Measurements from ENCODE around the gene ADGRG4. TPM values are rescaled to one million over a fixed set of nuclear protein-coding genes. Genes with fewer than 3 reads are reported as not detected.
"Not testable (repeated sequence)": the region's sequence is repeated elsewhere in the genome, so short reads cannot be mapped to it uniquely, and the experiment has no call there.

The ADGRG4 gene, protein sequence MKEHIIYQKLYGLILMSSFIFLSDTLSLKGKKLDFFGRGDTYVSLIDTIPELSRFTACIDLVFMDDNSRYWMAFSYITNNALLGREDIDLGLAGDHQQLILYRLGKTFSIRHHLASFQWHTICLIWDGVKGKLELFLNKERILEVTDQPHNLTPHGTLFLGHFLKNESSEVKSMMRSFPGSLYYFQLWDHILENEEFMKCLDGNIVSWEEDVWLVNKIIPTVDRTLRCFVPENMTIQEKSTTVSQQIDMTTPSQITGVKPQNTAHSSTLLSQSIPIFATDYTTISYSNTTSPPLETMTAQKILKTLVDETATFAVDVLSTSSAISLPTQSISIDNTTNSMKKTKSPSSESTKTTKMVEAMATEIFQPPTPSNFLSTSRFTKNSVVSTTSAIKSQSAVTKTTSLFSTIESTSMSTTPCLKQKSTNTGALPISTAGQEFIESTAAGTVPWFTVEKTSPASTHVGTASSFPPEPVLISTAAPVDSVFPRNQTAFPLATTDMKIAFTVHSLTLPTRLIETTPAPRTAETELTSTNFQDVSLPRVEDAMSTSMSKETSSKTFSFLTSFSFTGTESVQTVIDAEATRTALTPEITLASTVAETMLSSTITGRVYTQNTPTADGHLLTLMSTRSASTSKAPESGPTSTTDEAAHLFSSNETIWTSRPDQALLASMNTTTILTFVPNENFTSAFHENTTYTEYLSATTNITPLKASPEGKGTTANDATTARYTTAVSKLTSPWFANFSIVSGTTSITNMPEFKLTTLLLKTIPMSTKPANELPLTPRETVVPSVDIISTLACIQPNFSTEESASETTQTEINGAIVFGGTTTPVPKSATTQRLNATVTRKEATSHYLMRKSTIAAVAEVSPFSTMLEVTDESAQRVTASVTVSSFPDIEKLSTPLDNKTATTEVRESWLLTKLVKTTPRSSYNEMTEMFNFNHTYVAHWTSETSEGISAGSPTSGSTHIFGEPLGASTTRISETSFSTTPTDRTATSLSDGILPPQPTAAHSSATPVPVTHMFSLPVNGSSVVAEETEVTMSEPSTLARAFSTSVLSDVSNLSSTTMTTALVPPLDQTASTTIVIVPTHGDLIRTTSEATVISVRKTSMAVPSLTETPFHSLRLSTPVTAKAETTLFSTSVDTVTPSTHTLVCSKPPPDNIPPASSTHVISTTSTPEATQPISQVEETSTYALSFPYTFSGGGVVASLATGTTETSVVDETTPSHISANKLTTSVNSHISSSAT (N-terminal part only)
- total RNA-seq (not detected), total RNA-seq (0 to 0.11 (median 0) reads per million in 29 experiments)
- not detected for total RNA-seq (2013)

DNA sequence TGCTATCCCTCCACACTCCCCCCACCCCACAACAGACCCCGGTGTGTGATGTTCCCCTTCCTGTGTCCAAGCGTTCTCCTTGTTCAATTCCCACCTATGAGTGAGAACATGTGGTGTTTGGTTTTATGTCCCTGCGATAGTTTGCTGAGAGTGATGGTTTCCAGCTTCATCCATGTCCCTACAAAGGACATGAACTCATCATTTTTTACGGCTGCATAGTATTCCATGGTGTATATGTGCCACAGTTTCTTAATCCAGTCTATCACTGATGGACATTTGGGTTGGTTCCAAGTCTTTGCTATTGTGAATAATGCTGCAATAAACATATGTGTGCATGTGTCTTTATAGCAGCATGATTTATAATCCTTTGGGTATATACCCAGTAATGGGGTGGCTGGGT, at the start of gene ADGRG4:
TSS of gene ADGRG4 (plus strand) at position 243 of the 400 bp plus-strand sequence. CDS start 7,815 bp downstream, outside the sequence.
- H3K4me3 ChIP-seq (ENCODE audit: control insufficient read depth in 1 of 2, extremely low read depth in 1 of 2, low read length in 1 of 2); H3K36me3 ChIP-seq (ENCODE audit: control insufficient read depth in 2 of 2, extremely low read depth in 1 of 2, insufficient read depth in 1 of 2, low read length in 1 of 2); ATAC-seq (replicated peaks in 1 of 4); H3K27ac Mint-ChIP-seq; H3K27me3 ChIP-seq (replicated peaks in 1 of 2; ENCODE audit: control insufficient read depth in 2 of 2, extremely low read depth in 1 of 2, insufficient read depth in 2 of 2, low read length in 1 of 2); H3K9me3 ChIP-seq; POLR2A ChIA-PET; H3K4me1 Mint-ChIP-seq; H3K4me3 Mint-ChIP-seq; DNase-seq; CTCF ChIA-PET; H3K4me1 ChIP-seq (ENCODE audit: control insufficient read depth in 1 of 2, extremely low read depth in 1 of 2, insufficient read depth in 2 of 2, low read length in 2 of 2); H3K36me3 Mint-ChIP-seq; H3K27ac ChIP-seq (ENCODE audit: low read length); H3K9me3 Mint-ChIP-seq: not testable (repeated sequence)
- WGBS (ENCODE audit: insufficient coverage) = no CpG with 5 or more reads among the region's 4 CpGs
- peaks cover 0 to 35% of the 10 kb centered on the region in 2 donors for H3K27me3 Mint-ChIP-seq

DNA sequence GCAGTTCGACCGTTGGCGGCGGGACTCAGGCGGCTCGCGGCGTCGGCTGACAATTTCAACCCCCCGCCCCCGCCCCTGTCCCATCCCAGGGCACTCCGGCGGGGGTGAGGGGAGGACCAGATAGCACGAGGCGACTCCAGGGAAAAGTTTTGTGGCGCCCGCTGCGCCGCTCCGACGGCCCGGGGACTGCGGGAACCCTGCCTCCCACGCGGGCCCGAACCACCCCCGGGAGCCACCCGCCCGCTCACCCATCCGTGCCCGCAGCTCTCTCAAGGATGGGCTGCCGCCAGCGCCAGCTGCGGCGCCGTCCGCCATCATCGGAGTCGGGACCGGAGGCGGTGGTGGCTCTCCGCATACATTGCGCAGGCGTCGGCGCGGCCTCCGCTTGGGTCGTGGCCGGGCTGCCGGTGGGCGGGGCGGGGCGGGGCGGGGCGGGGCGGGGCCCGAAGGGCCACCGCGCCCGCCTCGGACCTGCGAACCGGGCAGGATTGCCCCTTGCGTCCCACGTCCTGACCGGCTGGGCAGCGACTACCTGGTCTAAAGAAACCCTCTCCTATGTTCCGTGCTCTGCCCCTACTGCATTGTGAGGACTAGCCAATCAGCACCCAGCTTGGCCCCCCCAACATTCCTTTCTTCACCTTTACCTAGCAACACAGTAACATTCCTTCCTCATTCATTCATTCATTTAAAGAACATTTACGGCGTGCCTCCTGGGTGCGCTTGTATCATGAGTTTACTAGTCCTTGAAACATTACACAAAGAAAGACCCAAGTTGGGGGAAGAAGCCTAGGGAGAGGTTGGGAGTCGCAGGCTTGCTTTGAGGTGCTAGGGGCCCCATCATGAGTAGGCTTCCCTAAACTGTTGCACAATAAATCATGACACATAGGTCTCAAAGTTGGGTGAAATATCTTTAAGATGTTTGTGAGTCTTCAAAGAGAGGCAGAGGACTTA, 49.4 kb upstream of the ADGRG4 start, which contains the start of gene MAP7D3:
TSS of gene MAP7D3 (minus strand) at position 360 of the 951 bp plus-strand sequence. CDS start at position 318, 42 bp downstream.
- Mint-ChIP-seq H3K36me3 (no peaks in the 10 kb centered on the region), H3K27me3 (peaks cover 0 to 4% of the 10 kb centered on the region in 2 donors), H3K9me3 (no peaks in the 10 kb centered on the region), H3K4me3 (peak within 1 kb of the TSS; percentile 77 to 85 (median 82)), H3K27ac (peak within 1 kb of the TSS; percentile 48 to 76), H3K4me1 (peaks cover 7 to 14% (median 14%) of the 10 kb centered on the region in 3 donors)
- ChIA-PET CTCF (interaction anchor here in 1 of 2 donors (0.7 kb wide), 1 partner anchor 800 kb away, joined by 7 read pairs; no protein-coding TSS in a partner anchor), POLR2A (interaction anchor here in 1 of 2 donors (0.5 to 1.0 kb wide), 2 partner anchors 19 to 21 kb away, joined by 6 to 8 read pairs; no protein-coding TSS in a partner anchor)
- Histone ChIP-seq H3K27me3 (replicated peaks in 1 of 2; ENCODE audit: control insufficient read depth in 2 of 2, extremely low read depth in 1 of 2, insufficient read depth in 2 of 2, low read length in 1 of 2) (no peaks in the 10 kb centered on the region), H3K27ac (ENCODE audit: low read length) (no peak within 1 kb of the TSS), H3K4me3 (ENCODE audit: control insufficient read depth in 1 of 2, extremely low read depth in 1 of 2, low read length in 1 of 2) (peak within 1 kb of the TSS; percentile 47 to 63), H3K4me1 (ENCODE audit: control insufficient read depth in 1 of 2, extremely low read depth in 1 of 2, insufficient read depth in 2 of 2, low read length in 2 of 2) (peaks cover 2 to 11% of the 10 kb centered on the region in 2 experiments), H3K36me3 (ENCODE audit: control insufficient read depth in 2 of 2, extremely low read depth in 1 of 2, insufficient read depth in 1 of 2, low read length in 1 of 2) (no peaks in the 10 kb centered on the region), H3K9me3 (no peaks in the 10 kb centered on the region)
- ATAC-seq (replicated peaks in 1 of 4) = peak; percentile 92 to 94 (median 94)
- 2% methylated on average over 41 of the region's 73 CpGs for WGBS (ENCODE audit: insufficient coverage)
- DNase-seq = peak; percentile 35 to 82 (median 59)

DNA sequence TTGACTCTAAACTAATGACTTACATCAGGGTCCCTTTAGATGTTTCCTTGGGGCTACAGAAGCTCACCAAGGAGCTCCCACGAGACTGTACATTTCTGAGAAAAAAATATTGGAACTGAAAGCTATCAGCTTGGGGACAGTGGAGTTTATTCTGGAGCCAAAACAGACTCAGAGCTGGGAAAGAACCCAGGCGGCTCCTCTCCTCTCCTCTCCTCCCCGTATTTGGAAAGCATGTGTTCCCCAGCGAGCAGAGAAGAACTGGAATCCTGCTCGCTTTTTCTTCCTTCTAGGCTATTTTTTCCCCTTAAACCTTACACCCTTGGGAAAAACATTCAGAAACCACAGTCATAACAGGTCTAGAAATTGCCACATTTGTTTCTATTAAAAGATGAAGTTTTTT, 45.2 kb upstream of the ADGRG4 start:
- no CpG with 5 or more reads among the region's 5 CpGs for WGBS (ENCODE audit: insufficient coverage)

DNA sequence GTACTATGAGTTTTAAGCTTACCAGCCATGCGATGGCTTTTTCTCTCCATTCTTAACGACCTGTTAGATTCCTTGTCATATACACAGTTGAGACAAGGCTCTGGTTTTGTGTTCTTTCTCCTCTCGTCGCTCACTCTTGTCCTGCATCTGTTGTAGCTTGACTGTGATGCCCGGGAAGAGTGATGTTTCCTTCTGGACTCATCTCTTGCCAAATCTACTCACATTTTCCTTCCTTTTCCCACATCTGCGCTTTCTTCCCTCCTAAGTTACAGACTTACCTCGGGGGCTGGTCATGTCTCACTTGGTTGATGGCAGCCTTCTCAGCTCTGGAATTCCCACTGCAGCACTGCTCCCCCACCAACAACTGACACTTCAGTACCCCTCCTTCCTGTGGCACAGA, 44.7 kb upstream of the ADGRG4 start:
- ATAC-seq (replicated peaks in 1 of 4) (no peak), DNase-seq (no peak)
- peaks cover 0 to 7% of the 10 kb centered on the region in 2 donors for H3K27me3 Mint-ChIP-seq
- POLR2A ChIA-PET = no interaction called here
- no peaks in the 10 kb centered on the region for H3K27me3 ChIP-seq (replicated peaks in 1 of 2; ENCODE audit: control insufficient read depth in 2 of 2, extremely low read depth in 1 of 2, insufficient read depth in 2 of 2, low read length in 1 of 2)
- no peaks in the 10 kb centered on the region for H3K9me3 Mint-ChIP-seq
- peaks cover 13 to 15% (median 13%) of the 10 kb centered on the region in 3 donors for H3K4me1 Mint-ChIP-seq
- H3K36me3 ChIP-seq (ENCODE audit: control insufficient read depth in 2 of 2, extremely low read depth in 1 of 2, insufficient read depth in 1 of 2, low read length in 1 of 2) = no peaks in the 10 kb centered on the region
- 72% methylated on average over 4 of the region's 7 CpGs for WGBS (ENCODE audit: insufficient coverage)
- CTCF ChIA-PET = no interaction called here
- no peak overlapping the region for H3K27ac Mint-ChIP-seq
- no peaks in the 10 kb centered on the region for H3K36me3 Mint-ChIP-seq
- peaks cover 0 to 9% of the 10 kb centered on the region in 2 experiments for H3K4me1 ChIP-seq (ENCODE audit: control insufficient read depth in 1 of 2, extremely low read depth in 1 of 2, insufficient read depth in 2 of 2, low read length in 2 of 2)
- no peak overlapping the region for H3K4me3 ChIP-seq (ENCODE audit: control insufficient read depth in 1 of 2, extremely low read depth in 1 of 2, low read length in 1 of 2)
- H3K4me3 Mint-ChIP-seq = no peak overlapping the region
- no peaks in the 10 kb centered on the region for H3K9me3 ChIP-seq
- H3K27ac ChIP-seq (ENCODE audit: low read length) = no peak overlapping the region

More for the DNA sequence above, 45.2 kb upstream of the ADGRG4 start:
- ChIA-PET POLR2A (no interaction called here), CTCF (no interaction called here)
- H3K36me3 ChIP-seq (ENCODE audit: control insufficient read depth in 2 of 2, extremely low read depth in 1 of 2, insufficient read depth in 1 of 2, low read length in 1 of 2) = no peaks in the 10 kb centered on the region
- no peaks in the 10 kb centered on the region for H3K9me3 ChIP-seq
- peaks cover 0 to 7% of the 10 kb centered on the region in 2 donors for H3K27me3 Mint-ChIP-seq
- H3K36me3 Mint-ChIP-seq = no peaks in the 10 kb centered on the region
- DNase-seq (no peak), ATAC-seq (replicated peaks in 1 of 4) (no peak)
- peaks cover 13 to 15% (median 13%) of the 10 kb centered on the region in 3 donors for H3K4me1 Mint-ChIP-seq
- H3K4me1 ChIP-seq (ENCODE audit: control insufficient read depth in 1 of 2, extremely low read depth in 1 of 2, insufficient read depth in 2 of 2, low read length in 2 of 2) = peaks cover 0 to 10% of the 10 kb centered on the region in 2 experiments
- no peak overlapping the region for H3K4me3 Mint-ChIP-seq
- no peaks in the 10 kb centered on the region for H3K9me3 Mint-ChIP-seq
- H3K27ac ChIP-seq (ENCODE audit: low read length) = no peak overlapping the region
- H3K4me3 ChIP-seq (ENCODE audit: control insufficient read depth in 1 of 2, extremely low read depth in 1 of 2, low read length in 1 of 2) = no peak overlapping the region
- no peaks in the 10 kb centered on the region for H3K27me3 ChIP-seq (replicated peaks in 1 of 2; ENCODE audit: control insufficient read depth in 2 of 2, extremely low read depth in 1 of 2, insufficient read depth in 2 of 2, low read length in 1 of 2)
- no peak overlapping the region for H3K27ac Mint-ChIP-seq

DNA sequence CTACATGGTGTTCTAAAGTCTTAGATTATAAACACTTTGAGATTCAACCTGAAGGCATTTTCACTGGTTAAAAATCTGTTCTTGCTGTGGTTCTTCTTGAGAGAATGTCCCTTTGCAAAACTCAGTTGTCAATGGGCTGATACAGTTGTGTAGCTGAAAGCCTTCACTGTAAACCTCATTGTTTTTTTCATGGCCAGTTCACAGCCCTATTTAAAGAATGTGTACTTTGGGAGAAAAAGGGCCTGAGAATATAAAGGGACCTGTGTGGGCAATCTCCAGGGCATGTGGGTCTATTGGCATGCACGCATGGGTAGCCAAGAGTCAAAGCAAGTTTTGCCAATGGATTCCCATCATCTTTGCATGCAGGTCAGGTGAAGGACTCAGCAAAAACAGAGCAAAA, 41.8 kb upstream of the ADGRG4 start:
- Histone ChIP-seq H3K9me3 (no peaks in the 10 kb centered on the region), H3K4me3 (ENCODE audit: control insufficient read depth in 1 of 2, extremely low read depth in 1 of 2, low read length in 1 of 2) (no peak overlapping the region), H3K27ac (ENCODE audit: low read length) (no peak overlapping the region), H3K27me3 (replicated peaks in 1 of 2; ENCODE audit: control insufficient read depth in 2 of 2, extremely low read depth in 1 of 2, insufficient read depth in 2 of 2, low read length in 1 of 2) (no peaks in the 10 kb centered on the region), H3K36me3 (ENCODE audit: control insufficient read depth in 2 of 2, extremely low read depth in 1 of 2, insufficient read depth in 1 of 2, low read length in 1 of 2) (no peaks in the 10 kb centered on the region), H3K4me1 (ENCODE audit: control insufficient read depth in 1 of 2, extremely low read depth in 1 of 2, insufficient read depth in 2 of 2, low read length in 2 of 2) (peaks cover 0 to 4% of the 10 kb centered on the region in 2 experiments)
- H3K9me3 Mint-ChIP-seq = no peaks in the 10 kb centered on the region
- ATAC-seq (replicated peaks in 1 of 4) (no peak), DNase-seq (no peak)
- POLR2A ChIA-PET = no interaction called here
- CTCF ChIA-PET = interaction anchor here in 1 of 2 donors (1.1 kb wide), 1 partner anchor 10 kb away, joined by 6 read pairs; no protein-coding TSS in a partner anchor
- WGBS (ENCODE audit: insufficient coverage) = no CpG with 5 or more reads among the region's 1 CpG
- no peaks in the 10 kb centered on the region for H3K36me3 Mint-ChIP-seq
- no peak overlapping the region for H3K27ac Mint-ChIP-seq
- H3K4me1 Mint-ChIP-seq = peaks cover 6 to 12% (median 10%) of the 10 kb centered on the region in 3 donors
- no peak overlapping the region for H3K4me3 Mint-ChIP-seq
- peaks cover 0 to 7% of the 10 kb centered on the region in 2 donors for H3K27me3 Mint-ChIP-seq

Measured in T-cell (primary cell).